ENCODE measurements around the gene ZFHX3.

The ZFHX3 gene

GRCh38 chr16:72858665-72859493, 189.0 kb downstream of the ZFHX3 start:
- no peak for FAIRE-seq
- no peak for DNase-seq (ENCODE audit: insufficient read length, low spot score)

GRCh38 chr16:72857834-72858664, 189.9 kb downstream of the ZFHX3 start:
- no peak for FAIRE-seq

GRCh38 chr16:72856797-72857196, 191.1 kb downstream of the ZFHX3 start:
- DNase-seq (ENCODE audit: insufficient read length, low spot score) (no peak), FAIRE-seq (no peak)

More at GRCh38 chr16:72857834-72858664, 189.9 kb downstream of the ZFHX3 start:
- no peak for DNase-seq (ENCODE audit: insufficient read length, low spot score)

GRCh38 chr16:72854267-72854959, 193.5 kb downstream of the ZFHX3 start:
- DNase-seq (ENCODE audit: insufficient read length, low spot score) (no peak), FAIRE-seq (no peak)

- FAIRE-seq (no peak), DNase-seq (ENCODE audit: insufficient read length, low spot score) (no peak)
Observed at GRCh38 chr16:72853575-72854266, 194.2 kb downstream of the ZFHX3 start.

- FAIRE-seq (no peak), DNase-seq (ENCODE audit: insufficient read length, low spot score) (no peak)
Observed at GRCh38 chr16:72852421-72852820, 195.5 kb downstream of the ZFHX3 start.

GRCh38 chr16:72850853-72851252, 197.1 kb downstream of the ZFHX3 start:
- no peak for DNase-seq (ENCODE audit: insufficient read length, low spot score)
- FAIRE-seq: no peak

GRCh38 chr16:72850021-72850420, 197.9 kb downstream of the ZFHX3 start:
- DNase-seq (ENCODE audit: insufficient read length, low spot score) (no peak), FAIRE-seq (no peak)

GRCh38 chr16:72848759-72849664, 198.9 kb downstream of the ZFHX3 start:
- FAIRE-seq (no peak), DNase-seq (ENCODE audit: insufficient read length, low spot score) (no peak)

GRCh38 chr16:72848028-72848400, 199.9 kb downstream of the ZFHX3 start:
- no peak for DNase-seq (ENCODE audit: insufficient read length, low spot score)
- FAIRE-seq: no peak

GRCh38 chr16:72847187-72848027, 200.5 kb downstream of the ZFHX3 start:
- FAIRE-seq (no peak), DNase-seq (ENCODE audit: insufficient read length, low spot score) (peak; percentile 28)

GRCh38 chr16:72846594-72846993, 201.3 kb downstream of the ZFHX3 start:
- FAIRE-seq: no peak
- DNase-seq (ENCODE audit: insufficient read length, low spot score): no peak

- DNase-seq (ENCODE audit: insufficient read length, low spot score) (no peak), FAIRE-seq (no peak)
Observed at GRCh38 chr16:72845322-72846020, 202.5 kb downstream of the ZFHX3 start.

- DNase-seq (ENCODE audit: insufficient read length, low spot score): no peak
- peak; percentile 37 for FAIRE-seq
Observed at GRCh38 chr16:72844225-72844920, 203.6 kb downstream of the ZFHX3 start.

GRCh38 chr16:72841506-72841905, 206.4 kb downstream of the ZFHX3 start:
- FAIRE-seq: no peak
- DNase-seq (ENCODE audit: insufficient read length, low spot score): no peak

- no peak for DNase-seq (ENCODE audit: insufficient read length, low spot score)
Observed at GRCh38 chr16:72840631-72841381, 207.1 kb downstream of the ZFHX3 start.

GRCh38 chr16:72838951-72839350, 209.0 kb downstream of the ZFHX3 start:
- FAIRE-seq (no peak), DNase-seq (ENCODE audit: insufficient read length, low spot score) (no peak)

More at GRCh38 chr16:72840631-72841381, 207.1 kb downstream of the ZFHX3 start:
- no peak for FAIRE-seq
